GM10266 (cell line): ENCODE data around the gene QPCTL.
A peak's percentile ranks its signal among the peaks of the same experiment; 100 is the strongest.

Source experiments
- DNase-seq: peaks from one replicate; pipeline ENCODE4 v3.0.0; 2012; ENCODE audit errors: extremely low spot score
- CTCF ChIP-seq: IDR thresholded peaks from 2 replicates; pipeline ENCODE4 v1.5.1; 2012; ENCODE audit warnings: mild to moderate bottlenecking, low read depth; ENCODE audit not compliant: control insufficient read depth, insufficient read depth; ENCODE audit errors: missing control alignments

The QPCTL gene

DNA sequence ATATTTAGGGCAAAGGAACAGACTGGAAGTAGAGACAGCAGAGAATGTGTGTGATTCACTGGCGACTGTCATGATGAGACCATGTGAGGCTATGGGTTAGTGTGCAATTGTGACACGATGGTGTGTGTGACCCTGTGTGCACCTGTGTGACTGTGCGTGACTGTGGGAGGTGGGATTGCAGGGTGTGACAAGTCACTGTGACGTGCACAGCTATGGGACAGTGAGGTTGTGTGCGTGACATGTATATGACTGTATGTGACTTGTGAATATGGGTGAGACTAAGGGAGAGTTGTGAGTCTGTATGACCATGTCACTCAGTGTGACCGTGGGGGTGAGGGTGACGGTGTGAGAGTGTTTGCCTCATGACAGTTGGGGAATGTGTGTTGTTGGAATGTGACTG is 27.9 kb upstream of the QPCTL start:
- DNase-seq, result no peak
- TF ChIP-seq CTCF, result no peak

GRCh38 chr19:45667620-45668341 is 24.7 kb upstream of the QPCTL start, which contains the start of gene GIPR:
GIPR (plus strand) TSS chr19:45668221; CDS start chr19:45669521, 1,300 bp downstream.
- no peak for TF ChIP-seq CTCF
- peak; percentile 76 for DNase-seq

DNA sequence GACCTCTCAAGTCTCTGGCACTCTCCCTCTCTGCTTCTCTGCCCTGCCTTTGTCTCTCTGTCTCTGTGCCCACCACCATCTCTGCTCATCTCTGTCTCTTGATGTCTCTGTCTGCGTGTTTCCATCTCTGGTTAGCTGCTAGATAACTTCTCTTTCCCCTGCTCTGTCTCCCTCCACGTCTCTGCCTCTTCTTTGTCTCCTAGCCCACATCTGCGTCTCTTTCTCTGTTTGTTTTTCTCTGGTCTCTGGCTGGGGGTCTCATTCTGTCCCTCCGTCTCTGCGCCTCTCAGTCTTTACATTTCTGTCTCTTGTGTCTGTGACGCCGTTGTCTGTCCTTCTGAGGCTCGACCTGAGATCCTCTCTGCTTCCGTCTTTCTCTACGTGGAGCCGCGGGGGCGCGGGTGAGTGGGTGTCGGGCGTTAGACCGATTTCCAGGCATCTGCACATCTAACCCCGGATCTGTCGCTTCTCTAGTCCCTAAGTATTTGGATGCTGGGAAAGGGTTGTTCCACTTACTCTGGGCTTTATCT is 24.1 kb upstream of the QPCTL start:
- TF ChIP-seq CTCF, result no peak
- DNase-seq, result no peak

DNA sequence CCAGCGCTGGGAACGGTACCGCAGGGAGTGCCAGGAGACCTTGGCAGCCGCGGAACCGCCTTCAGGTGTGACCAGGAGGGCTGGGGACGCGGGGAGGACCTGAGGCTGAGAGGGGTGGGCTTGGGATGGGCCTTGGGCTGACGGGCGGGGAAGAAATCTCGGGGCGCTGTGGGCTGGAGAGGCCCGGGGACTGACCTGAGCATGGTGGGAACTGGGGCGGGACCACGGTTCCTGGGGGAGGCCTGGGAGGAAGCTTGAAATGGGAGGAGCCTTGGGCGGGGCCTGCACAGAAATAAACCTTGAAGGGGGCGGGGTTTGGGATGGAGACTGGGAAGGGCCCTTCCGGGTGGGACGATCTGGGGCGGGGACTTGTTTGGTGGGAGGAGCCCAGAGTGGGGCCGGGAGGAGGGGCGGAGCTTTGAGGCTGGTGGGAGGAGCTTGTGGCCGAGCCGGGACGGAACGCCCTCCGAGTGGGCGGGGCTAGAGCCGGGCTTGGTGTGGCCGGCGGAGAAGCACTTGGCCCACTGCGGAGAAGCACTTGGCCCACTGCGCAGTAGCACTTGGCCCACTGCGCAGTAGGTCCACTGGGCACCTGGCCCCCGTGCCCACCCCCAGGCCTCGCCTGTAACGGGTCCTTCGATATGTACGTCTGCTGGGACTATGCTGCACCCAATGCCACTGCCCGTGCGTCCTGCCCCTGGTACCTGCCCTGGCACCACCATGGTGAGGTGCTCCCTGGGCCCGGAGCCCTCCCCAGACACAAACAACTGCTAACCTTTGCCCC is 21.6 kb upstream of the QPCTL start:
- peak; percentile 97 for DNase-seq
- no peak for TF ChIP-seq CTCF

GRCh38 chr19:45674946-45675345 is 17.5 kb upstream of the QPCTL start:
- no peak for DNase-seq
- no peak for TF ChIP-seq CTCF

GRCh38 chr19:45676851-45677263 is 15.6 kb upstream of the QPCTL start:
- DNase-seq, result peak; percentile 47
- TF ChIP-seq CTCF, result no peak
